ENCODE data around the gene CCDC122.

GRCh38 chr13:43883631-43884030 lies 4.1 kb upstream of the CCDC122 start:
- TF ChIP-seq NR3C1 (IDR thresholded peaks at IDR 0.05) (no peak), CTCF (IDR thresholded peaks at IDR 0.05) (no peak), POLR2A (IDR thresholded peaks at IDR 0.05; ENCODE audit: low read length) (no peak), CEBPB (IDR thresholded peaks at IDR 0.05) (no peak), RAD21 (conservative IDR thresholded peaks at IDR 0.05 in 1 of 2, IDR thresholded peaks at IDR 0.05 in 1 of 2) (no peak), ZFP36 (IDR thresholded peaks at IDR 0.05; ENCODE audit: borderline replicate concordance, partially characterized antibody) (no peak), NFE2L2 (conservative IDR thresholded peaks at IDR 0.05; ENCODE audit: low read length) (no peak)
- TF ChIP-seq, protein P1, sequence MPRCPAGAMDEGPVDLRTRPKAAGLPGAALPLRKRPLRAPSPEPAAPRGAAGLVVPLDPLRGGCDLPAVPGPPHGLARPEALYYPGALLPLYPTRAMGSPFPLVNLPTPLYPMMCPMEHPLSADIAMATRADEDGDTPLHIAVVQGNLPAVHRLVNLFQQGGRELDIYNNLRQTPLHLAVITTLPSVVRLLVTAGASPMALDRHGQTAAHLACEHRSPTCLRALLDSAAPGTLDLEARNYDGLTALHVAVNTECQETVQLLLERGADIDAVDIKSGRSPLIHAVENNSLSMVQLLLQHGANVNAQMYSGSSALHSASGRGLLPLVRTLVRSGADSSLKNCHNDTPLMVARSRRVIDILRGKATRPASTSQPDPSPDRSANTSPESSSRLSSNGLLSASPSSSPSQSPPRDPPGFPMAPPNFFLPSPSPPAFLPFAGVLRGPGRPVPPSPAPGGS (IDR thresholded peaks at IDR 0.05), result no peak

Measured in A549 (cell line).